Fibroblast of skin of left biceps (primary cell): Measurements from ENCODE around the gene LAP3.
"Not testable (repeated sequence)": the region's sequence is repeated elsewhere in the genome, so short reads cannot be mapped to it uniquely, and the experiment has no call there.

Experiments
- DNase-seq, 2 experiments: peaks; one replicate each; pipeline ENCODE4 v3.0.0-alpha.2; 2013; ENCODE audit warnings: low read depth in 2 of 2

The LAP3 gene

DNA sequence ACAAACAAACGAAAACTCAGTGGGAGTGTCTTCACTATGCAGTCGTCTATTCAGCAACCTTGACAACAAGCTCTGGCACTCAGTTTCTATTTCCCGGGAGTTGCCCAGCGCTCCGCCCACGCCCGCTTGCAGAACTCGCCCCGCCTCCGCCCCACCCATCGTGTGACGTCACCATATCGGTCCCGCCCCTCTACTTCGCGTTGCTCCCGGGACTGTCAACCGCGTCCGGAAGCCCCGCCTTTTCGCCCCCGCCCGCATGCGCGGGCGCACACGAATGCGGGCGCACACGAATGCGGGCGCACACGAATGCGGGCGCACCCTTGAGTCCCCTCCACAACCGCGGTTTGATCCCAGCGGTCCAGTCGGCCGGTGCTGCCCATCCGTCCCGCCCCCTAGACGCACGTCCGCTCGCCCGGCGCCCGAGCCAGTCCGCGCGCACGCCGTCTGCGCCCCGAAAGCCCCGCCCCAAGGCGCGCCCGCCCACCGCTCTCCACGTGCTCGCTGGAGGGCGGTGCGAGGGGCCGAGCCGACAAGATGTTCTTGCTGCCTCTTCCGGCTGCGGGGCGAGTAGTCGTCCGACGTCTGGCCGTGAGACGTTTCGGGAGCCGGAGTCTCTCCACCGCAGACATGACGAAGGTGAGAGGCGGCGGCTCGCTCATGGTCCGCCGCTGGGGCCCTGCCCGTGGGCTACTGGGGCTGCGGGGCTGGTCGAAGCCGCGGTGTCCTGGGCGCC, at the start of gene LAP3:
LAP3 (plus strand) TSS at position 267 of the 733 bp plus-strand sequence; CDS start at position 535, 268 bp downstream.
- DNase-seq: peak; percentile 84 to 89

DNA sequence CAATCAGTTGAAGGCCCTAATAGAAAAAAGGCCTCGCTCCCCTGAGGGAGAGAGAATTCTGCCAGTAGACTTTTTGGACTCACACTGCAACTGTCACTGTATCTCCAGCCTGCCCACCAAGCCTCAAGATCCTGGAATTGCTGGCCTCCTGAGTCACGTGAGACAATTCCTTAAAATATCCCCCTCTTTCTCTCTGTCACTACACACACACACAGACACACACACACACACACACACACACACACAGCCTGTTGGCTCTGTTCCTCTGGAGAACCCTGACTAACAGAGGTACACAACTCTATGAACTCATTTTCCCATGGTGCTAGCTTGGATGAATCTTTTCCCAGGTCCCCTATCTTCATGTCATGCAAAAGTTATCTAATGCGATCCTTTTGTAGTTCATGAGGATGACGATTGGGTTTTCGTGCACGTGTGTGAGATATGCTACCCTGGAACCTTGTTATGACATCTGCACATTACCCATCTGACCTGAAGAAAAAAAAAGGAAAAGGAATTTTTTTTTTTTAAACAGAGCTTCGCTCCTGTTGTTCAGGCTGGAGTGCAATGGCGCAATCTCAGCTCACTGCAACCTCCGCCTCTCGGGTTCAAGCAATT, 48.3 kb upstream of the LAP3 start:
- no peak for DNase-seq

DNA sequence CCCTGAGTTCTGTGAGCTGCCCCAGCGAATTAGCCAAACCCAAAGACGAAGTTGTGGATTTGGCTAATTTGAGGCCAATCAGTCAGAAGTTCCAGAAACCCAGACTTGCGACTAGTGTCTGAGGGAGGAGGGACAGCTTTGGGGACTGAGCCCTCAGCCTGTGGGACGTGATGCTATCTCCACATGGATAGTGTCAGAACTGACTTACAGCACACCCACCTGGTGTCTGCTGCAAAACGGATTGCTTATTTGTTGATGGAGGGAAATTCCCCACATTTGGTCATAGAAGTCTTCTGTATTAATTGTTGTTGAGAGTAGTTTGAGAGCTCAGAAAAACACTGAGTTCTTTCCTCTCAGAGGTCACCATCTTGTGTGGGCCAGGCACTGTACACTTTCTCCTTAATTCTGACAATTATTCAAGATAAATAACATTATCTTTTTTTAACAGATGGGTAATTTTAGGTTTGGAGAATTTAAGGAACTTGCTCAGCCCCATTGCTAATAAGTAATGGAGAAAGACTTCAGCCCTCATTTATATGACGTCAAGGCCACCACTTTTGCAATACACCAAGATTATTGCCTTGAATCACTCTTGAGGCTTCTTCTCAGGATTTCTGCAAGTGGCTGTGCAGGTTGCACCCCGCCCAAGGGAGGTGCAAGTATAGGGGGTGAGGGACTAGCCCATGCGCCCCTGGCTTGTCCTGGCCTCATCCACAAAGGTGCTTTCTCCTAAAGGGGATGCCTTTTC, 45.3 kb upstream of the LAP3 start:
- no peak for DNase-seq

DNA sequence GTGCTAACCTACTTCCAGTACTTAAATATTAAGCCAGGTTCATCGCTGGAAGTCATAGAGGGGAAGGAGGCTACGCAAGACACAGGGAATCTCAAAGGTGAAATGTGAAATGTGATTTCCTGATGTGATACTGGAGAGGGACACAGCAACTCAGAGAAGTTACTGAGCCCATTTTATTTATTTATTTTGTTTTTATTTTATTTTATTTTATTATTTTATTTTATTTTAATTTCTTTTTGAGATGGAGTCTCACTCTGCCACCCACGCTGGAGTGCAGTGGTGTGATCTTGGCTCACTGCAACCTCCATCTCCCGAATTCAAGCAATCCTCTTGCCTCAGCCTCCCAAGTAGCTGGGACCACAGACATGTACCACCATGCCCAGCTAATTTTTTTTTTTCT, 42.3 kb upstream of the LAP3 start:
- no peak for DNase-seq

DNA sequence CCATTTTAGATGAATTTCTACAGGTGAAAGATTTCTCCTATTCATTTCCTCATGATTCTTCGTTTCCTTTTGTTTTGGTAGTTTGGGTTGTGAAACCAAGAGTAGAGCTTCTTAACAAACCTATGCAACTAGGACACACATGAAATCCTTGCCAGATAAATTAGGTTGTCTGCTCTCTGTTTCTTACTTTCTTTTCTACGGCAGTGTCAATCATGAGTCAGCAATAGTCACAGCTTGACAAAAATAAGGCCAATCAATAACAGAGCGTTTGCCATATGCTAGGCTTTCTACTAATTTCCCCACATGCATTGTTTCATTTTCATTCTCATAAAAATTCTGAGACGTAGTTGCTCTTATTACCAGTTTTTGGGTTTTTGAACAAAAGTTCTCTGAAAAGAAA, 41.8 kb upstream of the LAP3 start:
- DNase-seq: no peak

DNA sequence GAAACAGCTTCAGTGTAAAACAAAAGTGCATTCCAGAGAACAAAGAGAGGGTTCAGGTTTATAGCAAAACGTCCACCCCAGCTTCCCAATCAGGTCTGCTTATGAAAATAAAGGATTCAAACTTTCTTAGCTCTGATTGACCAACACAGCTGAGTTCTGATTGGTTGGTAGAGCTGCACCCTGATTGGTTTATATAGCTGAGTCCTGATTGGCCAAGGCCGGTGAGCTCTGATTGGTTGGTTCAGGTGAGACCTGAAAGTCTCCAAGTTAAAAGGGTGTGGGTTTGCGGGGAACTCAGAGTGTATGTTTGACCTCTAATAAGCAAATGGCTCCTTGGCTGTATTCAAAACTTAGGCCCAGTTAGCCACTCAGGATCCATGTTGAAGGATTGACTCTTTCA, 41.1 kb upstream of the LAP3 start:
- DNase-seq: no peak

DNA sequence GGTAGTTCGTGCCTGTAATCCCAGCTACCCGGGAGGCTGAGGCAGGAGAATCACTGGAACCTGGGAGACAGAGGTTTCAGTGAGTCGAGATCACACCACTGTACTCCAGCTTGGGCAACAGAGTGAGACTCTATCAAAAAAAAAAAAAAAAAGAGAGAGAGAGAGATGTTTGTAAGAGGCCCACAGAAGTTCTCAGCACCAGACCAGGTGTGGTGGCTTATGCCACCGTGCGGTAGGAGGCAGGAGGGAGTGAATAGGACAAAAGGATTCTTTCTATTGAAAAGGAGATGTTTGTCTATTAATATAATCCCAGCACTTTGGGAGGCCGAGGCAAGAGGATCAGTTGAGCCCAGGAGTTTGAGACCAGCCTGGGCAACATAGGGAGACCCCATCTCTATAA, 39.9 kb upstream of the LAP3 start:
- not testable (repeated sequence) for DNase-seq

DNA sequence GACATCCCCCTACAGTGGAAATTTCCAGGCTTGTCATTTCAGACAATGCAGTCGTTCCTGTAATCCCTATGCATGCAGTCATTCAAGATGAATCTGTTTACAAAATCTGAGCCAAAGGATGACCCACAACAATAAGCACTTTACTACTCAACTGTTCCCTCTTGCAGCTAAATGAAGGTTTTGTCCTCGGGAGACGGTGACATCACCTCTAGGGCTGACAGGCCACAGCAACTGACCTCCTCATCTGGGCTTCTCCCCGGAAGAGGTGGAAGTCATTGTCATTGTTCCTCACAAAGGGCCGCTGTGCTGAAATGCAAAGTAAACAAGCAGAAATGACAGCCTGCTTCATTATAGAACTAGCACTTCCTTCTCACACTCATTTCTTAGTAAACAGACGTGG, 32.8 kb upstream of the LAP3 start:
- no peak for DNase-seq

DNA sequence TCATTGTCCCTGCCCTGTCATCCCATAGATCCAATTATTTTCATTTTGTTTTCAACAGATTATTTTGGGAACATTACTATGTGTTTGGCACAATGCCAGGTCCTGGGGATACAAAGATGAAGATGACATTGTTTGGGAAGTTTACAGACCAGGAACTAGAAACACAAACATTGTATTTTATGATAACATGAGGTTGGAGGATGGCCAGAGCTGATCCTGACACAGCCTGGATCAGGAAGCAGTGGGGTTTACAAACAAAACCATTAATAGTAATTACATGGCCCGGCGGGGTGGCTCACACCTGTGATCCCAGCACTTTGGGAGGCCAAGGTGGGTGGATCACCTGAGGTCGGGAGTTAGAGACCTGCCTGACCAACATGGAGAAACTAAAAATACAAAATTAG, 32.2 kb upstream of the LAP3 start:
- no peak for DNase-seq

DNA sequence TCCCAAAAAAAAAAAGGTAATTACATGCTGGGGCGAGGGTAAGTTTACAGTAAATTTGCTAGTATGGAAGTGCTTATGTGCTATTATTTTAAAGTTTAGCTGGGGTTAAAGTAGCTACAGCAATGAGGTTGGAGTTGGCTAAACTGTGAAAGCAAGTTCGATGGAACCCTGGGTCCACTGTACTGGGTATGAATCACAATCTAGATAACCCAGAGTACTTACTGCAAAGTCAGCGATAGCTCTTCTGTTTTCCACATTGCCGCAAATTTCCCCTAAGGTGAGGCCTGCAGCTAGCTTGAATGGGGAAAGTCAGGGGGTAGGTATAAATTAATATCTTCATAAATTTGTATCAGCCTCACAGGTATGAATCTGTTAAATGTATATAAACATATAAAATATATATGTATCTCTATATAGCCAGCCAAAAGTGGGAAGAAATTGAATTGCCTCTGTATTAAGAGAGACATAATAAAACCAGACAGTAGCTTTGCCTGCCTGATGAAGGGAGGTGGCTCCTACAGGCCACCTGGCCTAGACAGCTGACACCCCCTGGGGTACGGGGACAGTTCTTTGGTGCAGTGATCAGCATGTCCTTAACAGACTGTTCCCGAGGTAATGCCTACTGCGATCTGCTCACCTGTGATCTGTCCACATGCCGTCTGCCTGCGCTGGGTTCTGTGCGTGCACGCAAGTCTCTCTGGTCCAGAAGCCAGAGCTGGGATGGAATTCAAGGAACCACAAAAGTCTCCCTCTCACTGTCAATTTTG, 31.4 kb upstream of the LAP3 start:
- no peak for DNase-seq

DNA sequence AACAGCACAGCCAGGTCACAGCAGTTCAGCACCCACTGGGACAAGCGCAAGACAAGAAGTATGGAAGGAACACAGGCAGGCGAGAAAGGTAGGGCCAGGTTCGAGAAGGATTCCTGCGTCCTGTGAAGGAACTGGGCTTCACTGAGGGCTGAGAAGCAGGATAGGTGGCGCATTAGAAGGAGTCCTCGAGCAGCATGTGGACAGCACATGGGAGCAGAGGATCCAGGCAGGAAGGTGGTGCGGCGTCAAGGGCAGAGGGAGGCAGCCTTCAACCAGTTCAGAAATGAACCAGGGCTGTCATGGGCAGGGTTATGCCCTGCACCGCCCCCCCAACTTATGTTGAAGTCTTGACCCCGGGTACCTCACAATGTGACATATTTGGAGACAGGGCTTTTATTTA, 30.8 kb upstream of the LAP3 start:
- DNase-seq: no peak

DNA sequence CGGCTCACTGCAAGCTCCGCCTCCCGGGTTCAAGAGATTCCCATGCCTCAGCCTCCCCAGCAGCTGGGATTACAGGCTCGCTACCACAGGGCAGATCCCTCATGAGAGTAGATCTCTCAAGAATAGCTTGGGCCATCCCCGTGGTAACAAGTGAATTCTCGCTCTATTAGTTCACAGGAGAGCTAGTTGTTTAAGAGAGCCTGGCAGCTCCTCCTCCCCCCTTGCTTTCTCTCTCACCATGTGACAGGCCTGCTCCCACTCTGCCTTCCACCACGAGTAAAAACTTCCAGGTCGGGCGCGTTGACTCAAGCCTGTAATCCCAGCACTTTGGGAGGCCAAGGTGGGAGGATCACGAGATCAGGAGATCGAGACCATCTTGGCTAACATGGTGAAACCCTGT, 30.3 kb upstream of the LAP3 start:
- DNase-seq: no peak

DNA sequence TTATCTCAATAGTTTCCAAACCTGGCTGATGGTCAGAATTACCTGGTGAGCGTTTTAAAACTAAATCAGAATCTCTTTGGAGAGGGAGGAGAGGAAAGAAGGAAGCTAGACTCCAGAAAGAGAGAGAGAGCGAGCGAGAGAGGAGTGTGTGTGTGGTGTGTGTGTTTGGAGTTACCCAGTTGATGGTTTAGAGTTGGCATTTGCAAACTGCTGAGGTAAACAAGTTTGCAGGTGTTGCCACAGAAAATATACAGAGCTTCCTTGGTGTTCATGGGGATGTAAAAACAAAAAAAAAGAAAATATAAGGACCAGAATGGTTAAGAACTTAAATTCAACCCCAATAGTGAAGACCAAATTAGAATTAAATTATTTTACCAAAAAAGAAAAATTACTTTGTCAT, 26.4 kb upstream of the LAP3 start:
- no peak for DNase-seq

DNA sequence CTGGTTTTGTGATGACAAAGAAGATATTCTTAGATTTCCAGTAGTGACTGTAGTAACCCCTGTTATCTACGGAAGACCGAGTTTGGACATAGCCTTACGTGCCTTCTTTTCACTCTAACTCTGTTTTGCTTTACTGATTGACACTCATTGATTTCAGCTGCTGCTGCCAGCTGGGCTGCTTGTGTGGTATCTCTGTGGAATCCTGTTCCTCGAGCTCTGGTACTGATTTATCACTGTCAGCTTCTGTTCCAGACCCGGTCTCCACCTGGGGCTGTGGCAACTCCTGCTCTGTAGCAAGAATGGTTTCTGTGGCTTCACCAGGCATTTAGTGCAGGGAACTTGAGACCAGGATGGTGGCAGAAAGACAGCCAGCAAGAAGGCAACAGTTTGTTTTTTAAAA, 24.6 kb upstream of the LAP3 start:
- DNase-seq: no peak

DNA sequence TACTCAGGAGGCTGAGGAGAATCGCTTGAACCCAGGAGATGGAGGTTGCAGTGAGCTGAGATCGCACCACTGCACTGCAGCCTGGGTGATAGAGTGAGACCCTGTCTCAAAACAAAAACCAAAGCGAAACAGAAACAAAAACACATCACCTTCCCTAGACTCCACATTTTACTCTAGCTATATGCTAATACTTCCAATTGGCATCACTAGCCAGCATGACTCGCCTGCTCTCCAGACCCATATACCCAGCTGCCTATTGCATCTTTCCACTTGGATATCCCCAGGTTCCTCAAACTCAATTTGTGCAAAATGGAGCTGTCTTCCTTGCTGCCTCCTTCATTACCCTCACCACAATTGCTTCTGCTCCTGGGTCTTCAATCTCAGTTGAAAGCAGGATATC, 22.4 kb upstream of the LAP3 start:
- no peak for DNase-seq

DNA sequence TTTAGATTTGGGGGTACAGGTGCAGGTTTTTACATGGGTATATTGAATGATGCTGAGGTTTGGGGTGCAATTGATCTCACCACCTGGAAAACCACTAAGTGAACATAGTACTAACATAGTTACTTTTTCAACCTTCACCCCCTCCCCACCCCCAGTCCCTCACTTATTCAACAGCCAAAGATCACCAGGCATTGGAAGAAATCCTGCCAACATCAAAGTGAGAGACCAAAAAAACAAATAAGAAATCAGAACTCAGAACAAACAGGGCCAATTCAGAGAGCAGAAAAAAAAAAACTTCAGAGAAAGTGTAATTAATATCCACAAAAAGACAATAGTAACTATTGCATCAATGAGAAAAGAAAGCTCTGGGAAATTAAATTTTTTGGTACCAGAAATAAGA, 20.5 kb upstream of the LAP3 start:
- DNase-seq: no peak

DNA sequence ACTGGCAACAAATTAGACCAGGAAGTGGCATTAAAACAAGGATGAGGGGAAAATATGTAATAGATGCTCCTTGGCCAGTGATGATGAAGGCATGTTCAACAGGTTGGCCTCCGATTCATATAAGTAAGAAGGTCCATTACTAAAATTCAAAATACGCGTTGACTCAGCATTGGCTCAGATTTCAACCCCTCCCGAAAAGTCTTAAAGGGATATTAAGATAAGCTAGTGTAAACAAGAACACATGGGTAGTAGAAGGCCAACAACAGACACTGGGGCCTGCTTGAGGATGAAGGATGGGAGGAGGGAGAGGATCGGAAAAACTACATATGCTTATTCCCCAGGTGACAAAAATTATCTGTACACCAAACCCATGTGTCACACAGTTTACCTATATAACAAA, 19.1 kb upstream of the LAP3 start:
- DNase-seq: no peak

DNA sequence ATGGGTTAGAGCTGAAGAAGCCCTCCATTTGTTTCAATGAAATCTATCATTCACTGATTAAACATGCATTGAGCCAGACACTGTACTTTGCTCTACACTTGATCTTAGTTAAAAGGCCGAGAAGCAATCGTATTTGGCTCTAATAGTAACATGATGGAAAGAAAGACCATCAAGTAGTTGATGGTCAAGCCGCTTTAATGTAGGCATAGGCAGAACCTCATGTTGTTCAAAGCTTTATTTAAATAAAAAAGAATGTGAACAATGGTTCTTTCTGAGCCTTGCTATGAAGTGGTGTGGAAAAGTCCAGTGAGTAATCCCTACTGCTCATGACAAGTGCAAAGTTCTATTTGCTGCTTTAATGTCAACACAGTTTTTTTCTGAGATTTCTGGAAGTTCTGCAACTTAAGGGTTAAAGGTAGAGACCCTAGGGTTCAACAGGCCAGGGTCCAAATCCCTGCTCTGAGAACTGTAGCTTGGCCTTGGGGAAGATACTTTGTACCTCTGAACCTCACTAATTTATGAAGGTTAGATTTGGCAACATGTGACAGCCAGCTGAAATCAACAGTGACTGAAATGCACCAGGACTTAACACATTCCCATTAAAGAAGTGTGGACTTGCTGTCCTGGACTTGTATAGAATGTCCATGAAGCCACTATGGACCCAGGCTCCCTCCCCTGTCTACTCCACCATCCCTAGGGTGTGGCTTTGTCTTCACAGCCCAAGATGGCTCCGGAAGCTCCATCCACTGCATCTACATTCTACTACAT, 17.9 kb upstream of the LAP3 start:
- DNase-seq: no peak

DNA sequence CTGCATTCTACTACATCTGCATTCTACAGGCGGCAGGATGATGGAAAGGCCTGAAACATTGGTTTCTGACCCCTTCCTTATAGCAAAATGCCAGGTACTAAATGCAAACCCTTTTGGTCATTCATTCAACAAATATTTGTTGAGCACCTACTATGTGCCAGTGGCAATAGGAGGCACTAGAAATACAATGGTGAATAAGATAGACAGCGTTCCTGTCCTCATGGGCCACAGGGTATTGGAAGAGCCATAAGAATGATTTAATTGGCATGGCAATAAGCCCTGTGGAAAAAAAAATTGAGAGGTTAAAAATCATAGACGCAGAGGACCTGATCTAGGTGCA, 17.3 kb upstream of the LAP3 start:
- no peak for DNase-seq

DNA sequence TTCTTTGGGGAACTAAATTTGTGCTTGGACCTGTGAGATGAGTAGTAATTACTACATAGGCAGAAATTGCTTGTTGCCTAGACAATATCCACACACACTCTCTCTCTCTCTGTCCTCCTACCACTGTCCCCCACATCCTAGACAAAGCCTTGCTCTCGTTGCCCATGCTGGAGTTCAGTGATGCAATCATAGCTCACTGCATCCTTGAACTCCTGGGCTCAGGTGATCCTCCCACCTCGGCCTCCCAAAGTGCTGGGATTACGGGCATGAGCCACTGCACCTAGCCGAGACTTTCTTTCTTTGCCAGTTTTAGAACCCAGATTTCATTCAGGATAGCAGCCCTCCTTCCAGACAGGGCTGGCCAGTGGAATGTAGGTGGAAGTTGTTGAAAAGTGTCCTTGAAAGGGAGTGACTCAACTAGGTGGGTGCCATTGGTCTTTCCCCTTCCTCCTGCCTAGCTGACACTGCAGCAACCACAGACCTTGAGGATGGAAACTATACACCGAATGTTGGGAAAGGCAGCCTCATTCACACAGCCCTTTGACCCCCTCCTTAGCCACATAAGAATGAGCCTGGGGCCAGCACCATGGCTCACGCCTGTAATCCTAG, 16.8 kb upstream of the LAP3 start:
- no peak for DNase-seq

DNA sequence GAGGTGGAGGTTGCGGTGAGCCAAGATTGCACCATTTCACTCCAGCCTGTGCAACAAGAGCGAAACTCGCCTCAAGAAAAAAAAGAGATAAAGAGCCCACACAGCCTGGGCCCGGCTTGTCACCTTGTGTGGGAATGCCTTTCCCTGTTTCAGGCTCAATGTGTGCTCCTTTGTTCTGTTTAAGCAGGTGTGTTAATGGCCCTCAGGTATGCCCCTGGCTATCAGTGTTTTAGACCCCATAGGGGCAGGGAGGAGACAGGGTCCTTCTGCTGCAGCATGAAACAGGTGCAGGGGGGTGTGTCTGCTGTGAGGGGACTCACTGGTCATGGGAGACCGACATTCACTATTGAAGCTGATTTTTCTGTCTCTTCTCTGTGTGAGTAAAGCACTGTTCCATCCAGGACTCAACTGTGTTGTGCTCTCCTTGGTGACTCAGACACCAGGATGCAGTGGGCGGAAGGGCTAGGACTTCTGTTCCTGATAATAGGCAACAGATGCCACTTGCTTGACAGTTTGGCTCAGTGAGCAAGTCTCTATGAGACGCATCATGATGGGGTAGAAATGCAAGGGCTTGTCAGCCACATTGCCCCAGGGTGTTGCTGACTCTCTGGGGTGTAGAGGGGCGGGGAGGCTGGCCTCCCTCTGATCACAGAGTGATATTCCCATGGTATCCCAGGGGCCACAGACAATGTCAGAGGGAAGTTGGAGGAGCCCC, 15.6 kb upstream of the LAP3 start:
- DNase-seq: peak in 1 of 2 experiments; percentile 34
